Stomach (tissue), 9 donors: Measurements from ENCODE around the gene SIRT2. TPM values are rescaled to one million over a fixed set of nuclear protein-coding genes. Genes with fewer than 3 reads are reported as not detected.

Source experiments
- DNase-seq, 2 donors: peaks; one replicate each; pipeline versions ENCODE4 v3.0.0 to v3.0.0-alpha.2; 2013 to 2019
- H3K27ac ChIP-seq, 5 donors: fragments of 200-600 bp in 4 of 5; sonication (generic) in 4 of 5; one replicate each; pipeline ENCODE4 v1.5.1; 2013 to 2019; ENCODE audit warnings: mild to moderate bottlenecking in 1 of 5, moderate library complexity in 1 of 5
- H3K27me3 ChIP-seq, 3 donors: fragments of 200-600 bp; sonication (generic); one replicate each; pipeline ENCODE4 v1.5.1; 2017 to 2019; ENCODE audit warnings: mixed run types in 1 of 3
- H3K36me3 ChIP-seq, 4 donors: fragments of 200-600 bp; sonication (generic); 1 replicate in 3 of 4; 2 replicates in 1 of 4; pipeline ENCODE4 v1.5.1; 2016 to 2019
- H3K4me1 ChIP-seq, 4 donors: fragments of 200-600 bp; sonication (generic); one replicate each; pipeline ENCODE4 v1.5.1; 2016 to 2019
- H3K4me3 ChIP-seq, 4 donors: fragments of 200-600 bp; sonication (generic) in 3 of 4; one replicate each; pipeline ENCODE4 v1.5.1; 2016 to 2019; ENCODE audit warnings: mild to moderate bottlenecking in 1 of 4
- H3K9me3 ChIP-seq, 4 donors: fragments of 200-600 bp; sonication (generic); one replicate each; pipeline ENCODE4 v1.5.1; 2016 to 2019
- CTCF ChIP-seq, 7 experiments: fragments of 450-650 bp in 4 of 7; fragments of 200-600 bp in 3 of 7; sonication (generic) in 3 of 7; IDR thresholded peaks; one replicate each; pipeline ENCODE4 v1.5.1; 2016 to 2019; ENCODE audit warnings: antibody characterized with exemption in 7 of 7, control low read depth in 2 of 7, mild to moderate bottlenecking in 1 of 7
- EP300 ChIP-seq: sonication (generic); formaldehyde crosslinking; IDR thresholded peaks from one replicate; pipeline ENCODE4 v1.6.1; 2017; ENCODE audit warnings: antibody characterized with exemption
- POLR2A ChIP-seq, 4 donors: fragments of 450-650 bp; IDR thresholded peaks; one replicate each; pipeline ENCODE4 v1.6.1; 2016; ENCODE audit warnings: antibody characterized with exemption in 4 of 4, control low read depth in 2 of 4, mild to moderate bottlenecking in 1 of 4, moderate library complexity in 1 of 4
- POLR2AphosphoS5 ChIP-seq, 3 donors: sonication (generic); formaldehyde crosslinking; IDR thresholded peaks; one replicate each; pipeline ENCODE4 v1.6.1; 2016; ENCODE audit warnings: antibody characterized with exemption in 3 of 3
- WGBS, 5 donors: extraction: QIAGEN DNeasy Blood & Tissue Kit in 3 of 5; methylation state at CpG; one replicate each; pipeline versions ENCODE4 v1.1.5 to v1.1.7; 2013 to 2018; 5-methylcytosine and 5-hydroxymethylcytosine counted together
- intact Hi-C: fragments of 100-400 bp; cut with DNase I; formaldehyde crosslinking; loops from one replicate; pipeline ENCODE4 v1.15.1; 2023; ENCODE audit warnings: low total_unique reads
- polyA plus RNA-seq, 3 donors: library from polyadenylated mRNA; stranded (reverse); fragments of 200-250 nt; gene quantifications; one replicate each; pipeline ENCODE4 v1.2.3, GENCODE V29; 2013
- total RNA-seq, 5 donors: library from RNA; depleted of rRNA; stranded (reverse); fragments of >200 nt; gene quantifications; one replicate each; pipeline versions ENCODE4 v1.1.0 to v1.2.3, GENCODE V29; 2014 to 2016
- donor health status: healthy with polysubstance abuse.
- donor health status: Bipolar disorder and iron deficiency.
- donor health status: healthy.

Gene SIRT2
- total and polyA plus RNA-seq, 8 donors, result 21.1 to 764 (median 34.3) TPM

GRCh38 chr19:38894968-38895367 is 4.5 kb downstream of the SIRT2 start:
- Histone ChIP-seq H3K27ac (no peak overlapping the region), H3K36me3 (peaks cover 7 to 48% (median 41%) of the 10 kb centered on the region in 4 donors), H3K4me1 (peaks cover 13 to 44% (median 22%) of the 10 kb centered on the region in 4 donors), H3K27me3 (no peaks in the 10 kb centered on the region), H3K9me3 (no peaks in the 10 kb centered on the region), H3K4me3 (no peak overlapping the region)
- 62 to 85% (median 81%) methylated on average over 9 of the region's 9 CpGs for WGBS, 5 donors
- DNase-seq, result no peak
- TF ChIP-seq POLR2AphosphoS5 (IDR thresholded peaks at IDR 0.05), result no peak
- no peak for TF ChIP-seq CTCF (IDR thresholded peaks at IDR 0.05)
- TF ChIP-seq POLR2A (IDR thresholded peaks at IDR 0.05), result no peak
- no peak for TF ChIP-seq EP300
- intact Hi-C loops, result no loop called here

DNA sequence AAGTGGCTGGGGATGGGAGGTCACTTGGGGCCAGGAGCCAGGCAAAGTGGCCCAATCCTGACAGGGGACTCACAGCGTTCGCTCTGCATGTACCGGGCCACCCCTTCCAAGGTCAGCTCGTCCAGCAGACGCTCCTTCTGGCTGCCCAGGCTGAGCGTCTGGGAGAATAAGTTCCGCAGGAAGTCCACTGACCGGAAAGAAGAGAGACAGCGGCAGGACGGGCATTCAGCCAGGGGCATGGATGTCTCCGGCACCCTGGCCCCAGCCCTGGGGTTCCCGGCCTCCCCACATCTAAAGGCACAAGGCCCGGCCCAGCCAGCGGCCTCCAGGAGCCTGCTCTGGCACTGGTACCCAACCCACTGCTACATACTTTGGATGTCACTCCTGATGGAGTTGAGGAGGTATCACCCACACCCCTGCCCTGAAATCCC is 6.1 kb downstream of the SIRT2 start:
- Histone ChIP-seq H3K36me3 (peaks cover 23 to 64% (median 57%) of the 10 kb centered on the region in 4 donors), H3K4me1 (peaks cover 7 to 37% (median 15%) of the 10 kb centered on the region in 4 donors), H3K4me3 (no peak overlapping the region), H3K27me3 (no peaks in the 10 kb centered on the region), H3K27ac (no peak overlapping the region), H3K9me3 (no peaks in the 10 kb centered on the region)
- TF ChIP-seq EP300 (no peak), CTCF (IDR thresholded peaks at IDR 0.05) (no peak)
- intact Hi-C loops, result no loop called here
- no peak for DNase-seq
- 75 to 93% (median 88%) methylated on average over 11 to 14 of the region's 14 CpGs for WGBS, 5 donors

GRCh38 chr19:38892841-38893240 is 6.6 kb downstream of the SIRT2 start:
- H3K4me3 ChIP-seq, result no peak overlapping the region
- no peaks in the 10 kb centered on the region for H3K9me3 ChIP-seq
- H3K4me1 ChIP-seq, result peaks cover 1 to 32% (median 10%) of the 10 kb centered on the region in 4 donors
- DNase-seq, result no peak
- intact Hi-C loops, result no loop called here
- H3K27me3 ChIP-seq, result no peaks in the 10 kb centered on the region
- TF ChIP-seq POLR2A (IDR thresholded peaks at IDR 0.05) (no peak), CTCF (IDR thresholded peaks at IDR 0.05) (no peak), EP300 (no peak), POLR2AphosphoS5 (IDR thresholded peaks at IDR 0.05) (no peak)
- H3K36me3 ChIP-seq, result peaks cover 26 to 70% (median 62%) of the 10 kb centered on the region in 4 donors
- WGBS, 5 donors, result 81 to 92% (median 89%) methylated on average over 5 of the region's 5 CpGs
- H3K27ac ChIP-seq, result no peak overlapping the region

DNA sequence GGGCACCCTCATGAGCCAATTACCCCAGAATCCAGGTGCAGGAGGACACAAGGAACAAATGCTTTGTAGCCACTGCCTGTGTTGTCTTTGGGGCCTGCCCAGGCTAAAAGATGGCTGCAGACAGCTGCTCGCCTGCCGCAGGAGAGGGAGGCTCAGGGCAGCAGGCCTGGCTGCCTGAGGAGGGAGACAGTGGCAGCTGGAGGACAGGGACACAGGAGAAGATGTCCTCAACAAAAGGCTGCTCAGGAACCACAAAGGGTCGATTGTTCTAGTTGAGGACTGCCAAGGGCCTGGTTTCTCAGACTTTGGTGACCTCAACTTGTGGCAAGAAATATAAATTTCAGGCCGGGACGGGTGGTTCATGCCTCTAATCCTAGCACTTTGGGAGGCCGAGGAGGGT is 7.6 kb downstream of the SIRT2 start:
- H3K36me3 ChIP-seq, result peaks cover 26 to 76% (median 67%) of the 10 kb centered on the region in 4 donors
- no peak for DNase-seq
- intact Hi-C loops, result no loop called here
- WGBS, 5 donors, result 89 to 97% (median 92%) methylated on average over 5 to 6 of the region's 6 CpGs
- H3K4me3 ChIP-seq, result no peak overlapping the region
- peaks cover 0 to 21% (median 3%) of the 10 kb centered on the region in 4 donors for H3K4me1 ChIP-seq
- no peak for TF ChIP-seq CTCF (IDR thresholded peaks at IDR 0.05)
- TF ChIP-seq POLR2A (IDR thresholded peaks at IDR 0.05), result no peak
- TF ChIP-seq POLR2AphosphoS5 (IDR thresholded peaks at IDR 0.05), result no peak
- TF ChIP-seq EP300, result no peak
- no peaks in the 10 kb centered on the region for H3K9me3 ChIP-seq
- no peak overlapping the region for H3K27ac ChIP-seq
- H3K27me3 ChIP-seq, result no peaks in the 10 kb centered on the region
